Kidney tubule cell (primary cell): ENCODE data around the gene ZMYM4.
"Not testable (repeated sequence)": the region's sequence is repeated elsewhere in the genome, so short reads cannot be mapped to it uniquely, and the experiment has no call there.

Source experiments
- DNase-seq: peaks from one replicate; pipeline ENCODE4 v3.0.0-alpha.2; 2018; ENCODE audit warnings: low spot score

The ZMYM4 gene

GRCh38 chr1:35268282-35269200, at the start of gene ZMYM4:
Gene ZMYM4 (plus strand): TSS chr1:35268709. CDS start chr1:35269047, 338 bp downstream.
- DNase-seq, result peak; percentile 99

GRCh38 chr1:35220976-35221375, 47.5 kb upstream of the ZMYM4 start:
- no peak for DNase-seq

- DNase-seq, result no peak
Measured at GRCh38 chr1:35222322-35223083, 46.0 kb upstream of the ZMYM4 start.

- no peak for DNase-seq
Measured at GRCh38 chr1:35223084-35223630, 45.4 kb upstream of the ZMYM4 start.

GRCh38 chr1:35226546-35226945, 42.0 kb upstream of the ZMYM4 start:
- DNase-seq, result no peak

- DNase-seq, result no peak
Measured at GRCh38 chr1:35229587-35230360, 38.7 kb upstream of the ZMYM4 start.

- no peak for DNase-seq
Measured at GRCh38 chr1:35231287-35231686, 37.2 kb upstream of the ZMYM4 start.

- DNase-seq, result not testable (repeated sequence)
Measured at GRCh38 chr1:35236772-35237171, 31.7 kb upstream of the ZMYM4 start.

GRCh38 chr1:35243691-35244090, 24.8 kb upstream of the ZMYM4 start:
- DNase-seq, result peak; percentile 7

GRCh38 chr1:35247256-35247655, 21.3 kb upstream of the ZMYM4 start:
- no peak for DNase-seq

- no peak for DNase-seq
Measured at GRCh38 chr1:35253941-35254340, 14.6 kb upstream of the ZMYM4 start.

- no peak for DNase-seq
Measured at GRCh38 chr1:35255276-35255675, 13.2 kb upstream of the ZMYM4 start.

- DNase-seq, result no peak
Measured at GRCh38 chr1:35259561-35259960, 8.9 kb upstream of the ZMYM4 start.

- DNase-seq, result no peak
Measured at GRCh38 chr1:35261412-35262120, 6.9 kb upstream of the ZMYM4 start.

- DNase-seq, result peak; percentile 48
Measured at GRCh38 chr1:35264035-35264434, 4.5 kb upstream of the ZMYM4 start.

GRCh38 chr1:35264871-35265270, 3.6 kb upstream of the ZMYM4 start:
- peak; percentile 81 for DNase-seq

- no peak for DNase-seq
Measured at GRCh38 chr1:35266306-35266705, 2.2 kb upstream of the ZMYM4 start.

GRCh38 chr1:35269201-35269988, 886 bp downstream of the ZMYM4 start:
- DNase-seq, result no peak

- DNase-seq, result no peak
Measured at GRCh38 chr1:35269989-35270289, 1.4 kb downstream of the ZMYM4 start.

- no peak for DNase-seq
Measured at GRCh38 chr1:35270836-35271235, 2.3 kb downstream of the ZMYM4 start.

- DNase-seq, result no peak
Measured at GRCh38 chr1:35274197-35274596, 5.7 kb downstream of the ZMYM4 start.
